Left ventricle myocardium superior (tissue), 1 donor: ENCODE measurements around the gene KRT71. TPM values are rescaled to one million over a fixed set of nuclear protein-coding genes. Genes with fewer than 3 reads are reported as not detected.

Experiments used
- ATAC-seq: fragments of 200-7000 bp; cut with Tn5 transposase; one replicate; pipeline ENCODE4 v1.9.1; 2020; ENCODE audit warnings: mild to moderate bottlenecking, moderate library complexity
- DNase-seq: peaks from one replicate; pipeline ENCODE4 v3.0.0-alpha.2; 2020
- intact Hi-C: fragments of 100-400 bp; cut with micrococcal nuclease; formaldehyde crosslinking; loops from one replicate; pipeline ENCODE4 v1.11.0; 2022
- total RNA-seq: library from RNA; stranded (reverse); fragmentation: NEBNext Ultra II Directional; extraction: Animal tissue kit (Norgen Biotek cat#: 25700); gene quantifications from one replicate; pipeline ENCODE4 v1.2.1, GENCODE V29; 2021
- donor health status: DM: no; HTN: yes; CAD: no; lungs with severe emphysema.

Gene KRT71
- total RNA-seq, 1 donor from 2014 or later, result not detected

DNA sequence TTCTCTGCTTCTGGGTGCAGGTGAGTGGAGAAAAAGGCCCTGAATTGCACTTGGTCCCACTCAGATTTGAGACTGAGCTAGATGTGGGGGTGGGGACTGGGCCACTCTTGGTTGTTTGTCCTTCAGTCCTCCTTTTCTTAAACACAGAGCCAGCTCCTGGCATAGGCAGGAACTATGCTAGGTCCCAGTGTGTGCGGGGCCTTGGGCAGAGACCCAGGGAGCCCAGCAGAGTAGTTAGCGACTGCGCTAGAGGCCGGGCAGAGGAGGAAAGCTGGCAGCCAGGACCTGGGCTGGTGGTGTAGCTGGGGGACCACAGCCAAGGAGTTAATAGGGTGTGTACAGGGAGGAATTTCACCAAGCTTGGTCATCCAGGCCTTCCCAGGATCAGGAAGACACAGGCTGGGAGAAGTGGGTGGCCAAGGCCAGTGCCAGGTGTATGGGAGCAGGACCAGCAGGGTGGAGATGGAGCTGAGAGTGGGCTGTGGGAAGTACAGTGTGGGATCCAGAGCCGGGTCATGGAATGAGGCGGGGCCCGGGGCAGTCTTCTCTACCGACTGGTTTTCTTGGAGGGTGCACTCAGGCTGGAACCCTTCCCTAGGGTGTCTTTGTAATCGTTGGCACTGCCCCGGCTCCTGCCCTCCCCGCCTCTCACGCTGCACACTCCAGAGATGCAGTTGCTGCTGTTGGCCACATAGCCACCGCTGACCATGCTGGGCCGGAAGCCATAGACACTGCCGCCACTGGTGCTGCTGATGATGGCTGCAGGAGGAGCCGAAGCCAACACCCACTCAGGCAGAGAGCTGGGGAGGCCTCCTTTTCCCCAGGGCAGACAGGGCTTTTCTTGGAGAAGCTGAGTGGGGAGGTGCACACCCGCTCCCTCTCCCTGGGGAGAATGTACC is 8.7 kb downstream of the KRT71 start:
- intact Hi-C loops, result no loop called here
- ATAC-seq, result peak; percentile 38
- DNase-seq, result peak; percentile 39

DNA sequence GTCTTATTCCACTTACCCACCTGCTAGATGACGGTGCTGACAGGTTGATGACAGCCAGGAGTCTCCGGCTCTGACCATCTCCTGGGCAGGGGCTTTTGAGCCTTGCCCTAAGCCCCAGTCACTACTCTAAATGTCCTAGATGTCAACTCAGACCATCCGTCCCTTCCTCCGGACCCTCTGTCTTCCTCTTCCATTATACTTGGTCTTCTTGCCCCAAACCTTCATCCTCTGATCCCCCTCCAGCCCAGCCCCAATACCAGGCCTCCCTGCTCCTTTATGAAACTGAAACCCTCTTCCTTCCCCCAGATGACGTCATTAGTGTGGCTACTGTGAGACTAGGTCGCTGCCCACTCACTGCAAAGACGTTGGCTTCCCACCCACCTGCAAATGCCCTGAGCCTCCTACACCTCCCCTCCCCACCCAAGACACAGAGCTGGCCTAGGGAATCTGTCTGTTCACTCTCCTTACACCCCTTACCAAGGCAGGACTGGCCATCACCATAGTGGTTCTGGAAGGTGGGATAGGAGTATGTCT is 10.1 kb downstream of the KRT71 start:
- intact Hi-C loops, result no loop called here
- DNase-seq (no peak), ATAC-seq (no peak)

DNA sequence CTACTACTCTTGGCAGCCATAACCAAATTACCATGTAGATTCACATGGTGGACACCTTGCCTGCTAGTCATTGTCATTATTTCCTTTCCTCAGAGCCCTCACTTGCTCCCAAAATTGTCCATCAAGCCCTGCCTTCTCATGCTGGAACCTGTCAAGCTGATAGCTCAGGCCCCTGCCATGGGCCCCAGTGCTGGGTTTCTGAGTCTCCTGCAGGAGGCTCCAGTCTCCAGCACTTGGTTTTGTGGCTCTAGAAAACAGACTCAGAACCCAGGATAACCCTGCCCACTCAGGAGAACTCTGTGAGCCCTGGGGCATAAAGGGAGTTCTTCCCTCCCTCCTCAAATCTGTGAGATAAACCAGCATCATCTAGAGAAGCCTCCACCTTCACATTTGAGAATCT is 10.8 kb downstream of the KRT71 start:
- ATAC-seq, result no peak
- DNase-seq, result no peak
- intact Hi-C loops, result no loop called here

DNA sequence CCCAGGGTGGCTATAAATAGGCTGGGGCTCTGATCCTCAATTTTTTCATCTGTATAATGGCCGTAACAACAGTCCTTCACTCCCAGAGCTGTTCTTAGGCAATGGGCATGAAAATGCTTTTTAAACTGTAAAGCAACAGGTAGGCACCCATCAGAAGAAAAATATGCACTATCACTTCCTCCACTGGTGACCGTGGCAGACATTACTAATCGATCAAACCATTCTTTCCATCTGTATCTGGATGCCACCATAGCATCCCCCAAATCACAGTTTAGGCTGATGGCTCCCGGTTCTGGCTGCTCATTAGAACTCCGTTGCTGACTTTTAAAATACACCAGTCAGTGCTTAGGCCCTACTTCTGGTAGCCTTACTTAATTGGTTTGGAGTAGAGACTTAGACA is 11.2 kb downstream of the KRT71 start:
- intact Hi-C loops, result no loop called here
- DNase-seq (no peak), ATAC-seq (no peak)

DNA sequence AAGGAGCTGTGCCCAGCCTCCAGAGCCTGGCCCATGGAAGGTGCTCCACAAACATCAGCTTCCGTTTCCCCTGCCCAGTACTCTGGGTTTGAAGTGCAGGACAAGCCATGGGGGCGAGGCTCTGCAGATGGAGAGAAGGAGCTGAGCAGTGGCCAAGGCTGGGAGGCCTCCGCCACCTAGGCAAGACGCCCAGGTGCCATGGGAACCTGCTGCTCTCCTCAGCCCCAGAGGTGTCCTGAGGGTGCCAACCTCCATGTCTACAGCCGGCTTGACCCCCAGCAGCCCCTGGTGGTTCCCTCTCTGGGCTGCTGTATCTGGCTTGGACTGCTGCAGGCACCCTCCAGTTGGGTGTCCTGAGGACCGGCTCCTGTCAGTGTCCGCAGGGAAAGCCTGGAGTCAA is 12.4 kb downstream of the KRT71 start:
- no peak for DNase-seq
- ATAC-seq, result no peak
- intact Hi-C loops, result no loop called here

DNA sequence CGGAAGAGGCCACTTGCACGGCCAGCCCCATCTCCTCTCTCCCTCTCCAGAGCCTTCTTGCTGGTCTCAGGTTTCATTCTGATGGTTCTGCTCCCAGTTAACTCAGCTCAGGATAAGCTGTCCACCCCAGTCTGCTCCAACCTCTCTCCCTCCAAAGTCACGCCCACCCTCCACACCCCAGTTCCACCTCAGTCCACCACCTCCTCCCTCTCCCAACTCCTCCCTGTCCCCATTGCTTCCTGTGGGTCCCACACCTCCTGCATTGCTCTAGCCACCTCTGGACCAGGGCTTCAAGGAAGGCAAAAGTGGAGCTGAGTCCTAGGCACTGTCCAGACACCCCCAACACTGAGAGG is 13.1 kb downstream of the KRT71 start:
- DNase-seq (no peak), ATAC-seq (no peak)
- intact Hi-C loops, result no loop called here

DNA sequence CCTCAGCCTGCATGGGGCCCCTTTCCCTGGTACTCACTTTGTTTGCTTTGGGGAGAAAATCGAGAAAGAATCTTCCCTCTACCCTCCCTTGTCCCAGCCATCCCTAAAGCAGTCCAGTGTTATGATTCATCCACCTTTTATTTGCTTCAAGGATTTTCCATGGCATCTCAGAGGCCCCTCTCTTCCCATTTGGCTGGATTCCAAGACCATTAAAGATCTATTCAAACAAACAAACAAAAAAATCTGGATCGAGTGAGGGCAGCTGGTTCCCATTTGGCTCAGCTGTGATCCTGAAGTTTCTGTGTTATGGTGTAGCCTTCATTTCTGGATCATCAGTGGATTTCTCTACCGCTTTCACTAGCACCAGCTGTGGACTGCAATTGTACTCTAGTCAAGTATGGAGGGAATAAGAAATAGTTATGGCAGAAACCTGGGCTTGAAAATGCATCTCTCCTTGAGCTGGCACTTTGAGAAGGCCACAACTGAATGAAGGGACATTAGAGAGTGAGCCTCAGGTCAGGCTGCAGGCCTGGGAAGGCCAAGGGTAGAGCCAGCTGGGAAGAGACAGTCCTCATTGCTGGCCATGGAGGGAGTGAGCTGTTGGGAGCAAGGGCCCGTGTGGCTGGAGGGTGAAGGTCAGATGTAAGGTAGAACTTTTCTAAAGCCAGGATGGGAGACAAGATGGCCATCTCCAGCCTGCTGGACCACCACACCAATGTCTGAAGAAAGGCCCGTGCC is 13.7 kb downstream of the KRT71 start:
- no peak for ATAC-seq
- intact Hi-C loops, result no loop called here
- DNase-seq, result no peak

DNA sequence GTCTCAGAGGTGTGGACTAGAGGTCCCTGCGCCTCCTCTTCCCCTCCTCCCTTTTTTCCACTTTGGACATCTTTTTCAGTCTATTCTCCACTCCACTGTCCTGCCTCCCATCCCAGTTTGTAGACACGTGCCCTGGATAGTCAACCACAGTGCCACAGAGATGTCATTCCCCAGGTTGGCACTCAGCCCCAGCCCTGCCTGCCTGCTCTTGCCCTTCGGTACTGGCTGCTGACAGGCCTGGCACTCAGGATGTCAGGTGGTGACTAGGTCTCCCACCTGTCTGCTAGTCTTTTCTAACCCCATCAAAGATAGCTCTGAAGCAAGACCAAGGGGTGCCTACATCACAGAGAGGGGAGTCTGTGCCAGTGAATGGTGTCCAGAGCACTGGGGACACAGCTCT is 15.8 kb downstream of the KRT71 start:
- intact Hi-C loops, result no loop called here
- ATAC-seq (peak; percentile 26), DNase-seq (no peak)

DNA sequence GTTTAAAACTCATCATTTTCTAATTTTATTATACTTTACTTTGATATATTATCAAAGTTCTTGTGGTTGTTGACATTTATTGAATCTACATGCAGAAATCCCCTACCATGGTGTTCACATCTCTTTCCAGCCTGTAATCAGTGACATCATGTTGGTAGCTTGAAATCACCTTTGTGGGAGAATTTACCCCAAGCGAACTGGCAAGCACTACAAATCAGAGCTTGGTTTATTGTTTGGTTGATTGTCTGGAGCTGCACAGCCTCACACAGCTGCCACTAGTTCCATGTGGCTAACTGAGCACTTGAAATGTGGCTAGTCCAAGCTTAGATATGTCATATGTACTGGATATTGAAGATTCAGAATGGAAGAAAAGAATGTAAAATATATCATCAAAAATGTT is 17.4 kb downstream of the KRT71 start:
- intact Hi-C loops, result no loop called here
- no peak for DNase-seq
- ATAC-seq, result no peak

DNA sequence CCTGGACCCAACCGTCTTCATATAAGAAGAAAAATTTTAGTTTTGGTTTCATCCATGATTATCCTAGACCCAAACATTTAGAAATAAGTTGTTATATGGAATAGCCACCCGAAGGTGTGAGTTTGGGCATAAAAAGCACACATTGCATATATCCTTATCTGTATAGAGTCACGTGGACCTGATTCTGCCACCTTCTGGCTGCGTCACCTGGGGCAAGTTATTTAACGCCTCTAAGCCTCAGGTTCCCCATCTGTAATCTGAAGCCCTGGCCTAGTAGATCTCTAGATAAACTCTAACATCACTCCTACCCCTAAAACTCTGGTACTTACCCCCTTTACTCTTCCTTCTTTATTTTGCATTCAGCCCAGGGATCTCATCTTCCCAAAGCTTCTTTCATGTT is 18.5 kb downstream of the KRT71 start:
- ATAC-seq (no peak), DNase-seq (no peak)
- intact Hi-C loops, result no loop called here

DNA sequence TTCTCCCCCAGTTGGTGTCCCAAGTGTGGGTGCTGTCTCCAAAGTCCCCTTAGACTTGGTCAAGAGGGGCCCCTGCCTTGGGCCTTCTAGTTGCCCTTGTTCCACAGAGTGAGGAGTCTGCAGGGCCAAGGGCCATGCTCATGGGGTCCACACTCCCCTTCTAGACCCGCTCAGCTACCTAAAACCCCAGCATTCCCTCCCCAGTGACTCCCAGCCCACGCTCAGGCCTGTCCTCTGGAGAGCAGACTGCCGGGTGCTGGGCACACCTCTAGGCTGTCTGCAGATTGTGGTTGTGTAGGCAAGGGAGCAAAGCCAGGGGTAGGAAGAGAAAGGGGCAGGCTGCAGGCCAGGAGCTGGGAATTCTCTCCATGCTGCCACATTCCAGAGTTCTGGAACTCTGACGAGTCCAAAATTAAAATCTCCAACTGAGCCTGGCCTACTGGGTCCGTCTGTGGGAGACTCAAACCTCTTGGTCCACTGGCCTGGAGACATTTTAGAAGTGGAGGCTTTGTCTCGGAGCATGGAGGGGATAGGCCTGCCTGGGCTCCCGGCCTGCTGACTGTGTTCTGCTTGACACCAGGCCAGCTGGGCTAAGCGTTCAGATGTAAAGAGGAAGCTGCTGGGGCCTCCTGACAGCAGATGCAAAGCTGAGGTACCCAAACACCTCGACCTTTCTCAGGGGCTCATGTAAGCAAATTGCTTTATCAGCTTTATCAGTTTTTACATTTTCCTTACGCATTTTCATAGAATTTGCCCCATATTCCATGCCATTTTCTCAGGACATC is 19.1 kb downstream of the KRT71 start:
- no peak for ATAC-seq
- intact Hi-C loops, result no loop called here
- DNase-seq, result no peak

DNA sequence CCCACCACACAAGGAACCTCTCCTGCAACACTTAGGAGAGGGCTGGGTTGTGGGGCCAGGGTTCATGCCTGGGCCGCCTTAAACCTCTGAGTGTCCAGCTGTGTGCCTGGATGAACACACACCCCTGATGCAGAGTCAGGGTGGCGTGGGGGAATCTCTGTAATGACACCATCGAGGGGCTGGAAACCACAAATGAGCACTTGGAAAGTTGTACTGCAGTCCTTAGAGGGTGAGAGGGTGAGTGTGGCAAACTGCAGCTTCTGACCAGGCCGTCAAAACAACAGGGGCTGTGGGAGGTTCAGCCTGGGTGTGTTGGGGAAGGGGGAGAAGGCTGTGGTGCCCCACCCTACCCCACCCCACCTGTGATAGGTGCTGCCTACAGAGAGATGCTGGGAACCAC is 20.3 kb downstream of the KRT71 start:
- no peak for ATAC-seq
- intact Hi-C loops, result no loop called here
- DNase-seq, result no peak

DNA sequence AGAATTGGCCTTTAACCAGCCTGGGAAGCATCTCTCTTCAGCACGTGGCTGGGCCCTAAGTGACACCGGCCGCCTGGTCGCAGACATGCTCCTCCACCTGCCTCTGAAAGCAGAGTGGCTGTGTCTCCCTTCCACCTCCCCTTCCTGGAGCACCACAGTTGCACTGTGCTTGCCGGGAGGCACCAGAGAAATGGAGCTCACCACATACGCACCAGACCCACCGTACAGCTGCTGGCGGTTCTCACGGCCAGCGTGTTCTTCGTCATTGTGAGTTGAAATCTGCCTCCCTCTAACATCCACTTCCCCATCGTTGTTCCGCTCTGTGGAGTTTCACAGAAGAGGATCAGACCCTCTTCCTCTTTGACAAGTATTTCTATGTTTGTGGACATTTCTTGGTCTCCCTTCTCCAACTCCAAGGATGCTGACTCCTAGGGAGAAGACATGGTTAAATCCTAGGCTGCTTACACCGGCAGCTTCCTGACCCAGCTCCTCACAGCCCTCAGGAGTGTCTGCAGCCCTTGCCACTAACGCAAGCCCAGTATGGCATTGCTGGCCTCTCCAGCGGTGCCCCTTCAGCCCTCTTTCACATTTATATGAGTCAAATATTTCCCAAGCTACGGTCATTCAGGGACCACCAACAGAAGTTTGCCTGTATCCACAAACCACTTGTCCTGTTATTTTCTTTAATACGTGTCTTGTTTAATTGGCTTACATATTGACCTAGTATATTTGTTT is 21.2 kb downstream of the KRT71 start:
- no peak for DNase-seq
- ATAC-seq, result no peak
- intact Hi-C loops, result no loop called here

DNA sequence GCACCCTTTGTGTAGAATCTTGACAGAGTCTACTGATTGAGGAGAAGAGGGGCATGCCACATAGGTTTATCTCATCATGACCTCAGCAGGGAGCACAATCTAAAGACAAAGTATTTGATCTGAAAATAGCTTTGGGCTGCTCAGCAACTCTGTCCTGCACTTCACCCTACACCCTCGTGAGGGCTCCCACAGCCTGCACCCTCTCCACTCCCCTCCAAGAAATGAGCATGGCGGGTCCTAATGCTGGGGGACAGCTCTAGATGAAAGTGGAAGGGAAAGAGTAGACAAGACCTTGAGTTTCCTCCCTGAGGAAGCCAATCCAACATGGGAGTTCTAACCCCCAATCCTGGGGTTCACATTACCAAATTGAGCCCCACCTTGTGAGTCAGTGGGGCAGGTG is 22.0 kb downstream of the KRT71 start:
- DNase-seq, result no peak
- intact Hi-C loops, result no loop called here
- no peak for ATAC-seq

DNA sequence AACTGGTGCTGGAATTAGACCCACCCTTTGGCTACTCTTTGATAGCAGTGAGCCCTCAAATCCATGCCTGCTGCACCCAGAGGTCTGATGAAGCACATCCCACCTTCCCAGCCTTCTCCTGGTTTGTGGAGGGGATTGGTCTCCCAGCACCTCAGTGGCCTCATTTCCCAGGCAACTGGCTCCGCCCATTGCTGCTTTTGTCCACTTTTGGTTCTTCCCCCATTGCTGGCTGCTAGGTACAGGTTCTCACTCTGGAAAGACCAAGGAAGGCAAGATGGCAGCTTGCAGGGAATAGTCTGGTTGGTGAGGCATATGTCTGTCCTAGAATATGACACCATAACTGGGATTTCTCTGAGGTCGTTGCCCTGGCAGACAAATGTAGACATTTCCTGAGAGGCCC is 22.6 kb downstream of the KRT71 start:
- intact Hi-C loops, result no loop called here
- DNase-seq (no peak), ATAC-seq (no peak)

DNA sequence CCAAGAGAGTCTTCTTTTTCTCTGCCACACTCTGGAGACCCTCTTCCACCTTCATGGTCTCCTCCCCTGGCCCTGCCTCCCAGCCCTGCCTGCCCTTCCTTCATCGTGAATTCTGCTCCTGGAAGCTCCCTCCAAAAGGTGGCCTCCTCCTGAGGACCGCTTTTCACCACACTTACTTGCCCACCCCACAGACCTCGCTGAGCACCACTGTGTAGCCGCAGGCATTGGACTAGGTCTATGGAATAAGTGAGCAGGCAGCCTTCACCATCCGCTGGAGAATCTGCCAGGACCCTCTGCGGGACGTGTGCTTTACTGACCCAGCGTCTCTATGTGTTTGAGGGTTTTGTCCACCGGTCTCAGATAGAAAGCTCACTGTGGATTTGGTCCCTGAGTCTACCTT is 23.1 kb downstream of the KRT71 start:
- DNase-seq (no peak), ATAC-seq (no peak)
- intact Hi-C loops, result no loop called here

DNA sequence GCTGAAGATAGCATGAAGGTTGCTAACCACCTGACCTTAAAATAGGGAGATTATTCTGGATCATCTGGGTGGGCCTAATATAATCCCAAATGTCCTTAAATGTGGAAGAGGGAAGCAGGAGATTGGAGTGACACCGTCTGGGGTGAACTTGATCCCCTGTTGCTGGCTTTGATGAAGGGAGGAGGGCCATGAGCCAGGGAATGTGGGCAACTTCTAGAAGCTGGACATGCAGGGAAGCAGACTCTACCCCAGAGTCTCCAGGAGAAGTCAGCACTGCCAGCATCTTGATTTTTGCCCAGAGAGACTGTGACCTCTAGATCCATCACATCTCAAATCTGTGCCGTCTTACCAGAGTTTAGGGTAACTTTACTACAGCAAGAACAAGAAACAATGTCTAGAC is 23.5 kb downstream of the KRT71 start:
- no peak for ATAC-seq
- intact Hi-C loops, result no loop called here
- DNase-seq, result no peak

DNA sequence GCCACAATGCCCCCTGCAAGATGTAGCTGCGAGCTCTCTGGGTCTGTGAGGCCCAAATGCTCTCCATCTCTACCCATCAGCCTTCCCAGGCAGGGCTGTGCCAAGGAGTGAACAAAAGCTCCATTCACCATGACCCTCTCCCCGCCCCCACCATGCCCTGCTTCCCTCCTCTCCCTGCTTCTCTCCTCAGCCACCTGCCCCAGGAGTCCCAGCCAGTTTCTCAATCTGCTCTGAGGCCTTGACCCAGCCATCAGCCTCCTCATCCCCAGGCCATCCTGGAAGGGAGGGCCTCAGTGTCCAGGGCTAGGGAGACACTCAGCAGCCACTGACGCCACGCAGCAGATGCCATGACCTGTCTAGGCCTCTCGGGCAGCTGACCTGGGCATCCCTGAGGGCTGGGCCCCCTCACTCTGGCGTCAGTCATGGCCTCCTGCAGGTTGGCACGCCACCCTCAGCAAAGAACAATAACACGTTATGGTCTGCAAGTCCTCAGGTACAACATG is 24.3 kb downstream of the KRT71 start:
- intact Hi-C loops, result no loop called here
- no peak for DNase-seq
- ATAC-seq, result no peak
